ENCODE data around the gene KDM7A.

KDM7A gene

GRCh38 chr7:140084142-140084655 lies 92.6 kb downstream of the KDM7A start (continued):
- no peak for TF ChIP-seq PATZ1 (CRISPR knock-in tag; IDR thresholded peaks at IDR 0.05; ENCODE audit: borderline replicate concordance)

- TF ChIP-seq POU6F1 (CRISPR knock-in tag; IDR thresholded peaks at IDR 0.05; ENCODE audit: borderline replicate concordance, low read depth) (no peak), TSHZ2 (CRISPR knock-in tag; IDR thresholded peaks at IDR 0.05) (no peak), ESRRG (CRISPR knock-in tag; IDR thresholded peaks at IDR 0.05) (no peak), ZFP30 (CRISPR knock-in tag; IDR thresholded peaks at IDR 0.05) (no peak), ZC3H10 (CRISPR knock-in tag; IDR thresholded peaks at IDR 0.05) (no peak), BACH2 (CRISPR knock-in tag; IDR thresholded peaks at IDR 0.05; ENCODE audit: borderline replicate concordance) (no peak), ZFP3 (CRISPR knock-in tag; IDR thresholded peaks at IDR 0.05) (no peak), ZNF8 (CRISPR knock-in tag; IDR thresholded peaks at IDR 0.05) (no peak), PPARA (CRISPR knock-in tag; IDR thresholded peaks at IDR 0.05; ENCODE audit: borderline replicate concordance) (no peak)
- ATAC-seq, result no peak
These were observed 94.0 kb downstream of the KDM7A start for GRCh38 chr7:140082770-140083169.

GRCh38 chr7:140081774-140082425 lies 94.9 kb downstream of the KDM7A start:
- ATAC-seq, result no peak

More at GRCh38 chr7:140081774-140082425, 94.9 kb downstream of the KDM7A start:
- TF ChIP-seq TSHZ2 (CRISPR knock-in tag; IDR thresholded peaks at IDR 0.05) (no peak), ESRRG (CRISPR knock-in tag; IDR thresholded peaks at IDR 0.05) (no peak), ARNTL (CRISPR knock-in tag; IDR thresholded peaks at IDR 0.05; ENCODE audit: borderline replicate concordance, low read depth) (no peak), ISL1 (CRISPR knock-in tag; IDR thresholded peaks at IDR 0.05) (no peak), PATZ1 (CRISPR knock-in tag; IDR thresholded peaks at IDR 0.05; ENCODE audit: borderline replicate concordance) (no peak), CSRNP3 (CRISPR knock-in tag; IDR thresholded peaks at IDR 0.05) (no peak), ZFP30 (CRISPR knock-in tag; IDR thresholded peaks at IDR 0.05) (no peak), ZNF565 (CRISPR knock-in tag; conservative IDR thresholded peaks at IDR 0.05; ENCODE audit: low read depth) (no peak), BACH2 (CRISPR knock-in tag; IDR thresholded peaks at IDR 0.05; ENCODE audit: borderline replicate concordance) (no peak), PPARA (CRISPR knock-in tag; IDR thresholded peaks at IDR 0.05; ENCODE audit: borderline replicate concordance) (no peak), GLIS3 (CRISPR knock-in tag; IDR thresholded peaks at IDR 0.05) (no peak), OSR1 (CRISPR knock-in tag; IDR thresholded peaks at IDR 0.05) (no peak), POU6F1 (CRISPR knock-in tag; IDR thresholded peaks at IDR 0.05; ENCODE audit: borderline replicate concordance, low read depth) (no peak), TCF4 (CRISPR knock-in tag; IDR thresholded peaks at IDR 0.05; ENCODE audit: borderline replicate concordance) (no peak), RARB (CRISPR knock-in tag; IDR thresholded peaks at IDR 0.05) (no peak), ZFP3 (CRISPR knock-in tag; IDR thresholded peaks at IDR 0.05) (no peak)

All from SK-N-SH treated with all-trans-retinoic acid at 6 μM for 48 hours (cell line).